ENCODE results near the gene NECAB3. TPM values are rescaled to one million over a fixed set of nuclear protein-coding genes. Genes with fewer than 3 reads are reported as not detected.

The NECAB3 gene
- total and polyA plus RNA-seq, 2 of the 13 experiments (the other 11 are each of a cell fraction or from before 2014, with no cell fraction given): 61.5 to 65.5 TPM

GRCh38 chr20:33674294-33675135 is at the start of gene NECAB3 (continued):
- TF ChIP-seq, protein P1, sequence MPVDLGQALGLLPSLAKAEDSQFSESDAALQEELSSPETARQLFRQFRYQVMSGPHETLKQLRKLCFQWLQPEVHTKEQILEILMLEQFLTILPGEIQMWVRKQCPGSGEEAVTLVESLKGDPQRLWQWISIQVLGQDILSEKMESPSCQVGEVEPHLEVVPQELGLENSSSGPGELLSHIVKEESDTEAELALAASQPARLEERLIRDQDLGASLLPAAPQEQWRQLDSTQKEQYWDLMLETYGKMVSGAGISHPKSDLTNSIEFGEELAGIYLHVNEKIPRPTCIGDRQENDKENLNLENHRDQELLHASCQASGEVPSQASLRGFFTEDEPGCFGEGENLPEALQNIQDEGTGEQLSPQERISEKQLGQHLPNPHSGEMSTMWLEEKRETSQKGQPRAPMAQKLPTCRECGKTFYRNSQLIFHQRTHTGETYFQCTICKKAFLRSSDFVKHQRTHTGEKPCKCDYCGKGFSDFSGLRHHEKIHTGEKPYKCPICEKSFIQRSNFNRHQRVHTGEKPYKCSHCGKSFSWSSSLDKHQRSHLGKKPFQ (CRISPR knock-in tag; IDR thresholded peaks at IDR 0.05; ENCODE audit: insufficient replicate concordance): peak; percentile 81
- TF ChIP-seq SKIL (CRISPR knock-in tag; IDR thresholded peaks at IDR 0.05; ENCODE audit: borderline replicate concordance): peak; percentile 75; the same call in 1 of the 2 replicates
- no peak for TF ChIP-seq AHR (CRISPR knock-in tag; IDR thresholded peaks at IDR 0.05)
- TF ChIP-seq THAP9 (CRISPR knock-in tag; IDR thresholded peaks at IDR 0.05; ENCODE audit: borderline replicate concordance): peak; percentile 61; the same call in 1 of the 2 replicates
- TF ChIP-seq, protein P2, sequence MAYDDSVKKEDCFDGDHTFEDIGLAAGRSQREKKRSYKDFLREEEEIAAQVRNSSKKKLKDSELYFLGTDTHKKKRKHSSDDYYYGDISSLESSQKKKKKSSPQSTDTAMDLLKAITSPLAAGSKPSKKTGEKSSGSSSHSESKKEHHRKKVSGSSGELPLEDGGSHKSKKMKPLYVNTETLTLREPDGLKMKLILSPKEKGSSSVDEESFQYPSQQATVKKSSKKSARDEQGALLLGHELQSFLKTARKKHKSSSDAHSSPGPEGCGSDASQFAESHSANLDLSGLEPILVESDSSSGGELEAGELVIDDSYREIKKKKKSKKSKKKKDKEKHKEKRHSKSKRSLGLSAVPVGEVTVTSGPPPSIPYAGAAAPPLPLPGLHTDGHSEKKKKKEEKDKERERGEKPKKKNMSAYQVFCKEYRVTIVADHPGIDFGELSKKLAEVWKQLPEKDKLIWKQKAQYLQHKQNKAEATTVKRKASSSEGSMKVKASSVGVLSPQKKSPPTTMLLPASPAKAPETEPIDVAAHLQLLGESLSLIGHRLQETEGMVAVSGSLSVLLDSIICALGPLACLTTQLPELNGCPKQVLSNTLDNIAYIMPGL (CRISPR knock-in tag; IDR thresholded peaks at IDR 0.05; ENCODE audit: borderline replicate concordance in 1 of 2, low read depth in 1 of 2): peak; percentile 74 to 83; a peak in 2 of 4 replicates
- TF ChIP-seq NRL (CRISPR knock-in tag; IDR thresholded peaks at IDR 0.05; ENCODE audit: borderline replicate concordance): peak; percentile 95
- TF ChIP-seq EZH2 (conservative IDR thresholded peaks at IDR 0.05; ENCODE audit: low read depth, low read length): no peak
- peak; percentile 76 for TF ChIP-seq THAP11 (CRISPR knock-in tag; IDR thresholded peaks at IDR 0.05)
- peak; percentile 92 for TF ChIP-seq ASH2L (IDR thresholded peaks at IDR 0.05; ENCODE audit: insufficient read length, low read depth, low read length)
- TF ChIP-seq ATF4 (CRISPR knock-in tag; IDR thresholded peaks at IDR 0.05): no peak
- TF ChIP-seq ZNF34 (CRISPR knock-in tag; IDR thresholded peaks at IDR 0.05; ENCODE audit: borderline replicate concordance): 0 out of 2 replicates have a peak, but pooled peaks have one; percentile 82
- TF ChIP-seq ZNF275 (CRISPR knock-in tag; IDR thresholded peaks at IDR 0.05; ENCODE audit: borderline replicate concordance): no peak; the same call in 1 of the 2 replicates
- peak; percentile 79 for TF ChIP-seq ZBTB26 (CRISPR knock-in tag; IDR thresholded peaks at IDR 0.05; ENCODE audit: borderline replicate concordance)
